AG09319 (cell line): ENCODE measurements around the gene ABCA3.

ENCODE experiments used
- DNase-seq: peaks from one replicate; pipeline ENCODE4 v3.0.0-alpha.2; 2010; ENCODE audit warnings: low read depth; ENCODE audit errors: extremely low read depth
- TF ChIP-seq, protein P1 (sequence below): IDR thresholded peaks from 2 replicates; pipeline ENCODE4 v1.5.1; 2011; ENCODE audit warnings: low read depth, mild to moderate bottlenecking, inconsistent platforms, low read length, moderate library complexity

ABCA3 gene

GRCh38 chr16:2333772-2334379, 6.7 kb downstream of the ABCA3 start:
- TF ChIP-seq, protein P1, sequence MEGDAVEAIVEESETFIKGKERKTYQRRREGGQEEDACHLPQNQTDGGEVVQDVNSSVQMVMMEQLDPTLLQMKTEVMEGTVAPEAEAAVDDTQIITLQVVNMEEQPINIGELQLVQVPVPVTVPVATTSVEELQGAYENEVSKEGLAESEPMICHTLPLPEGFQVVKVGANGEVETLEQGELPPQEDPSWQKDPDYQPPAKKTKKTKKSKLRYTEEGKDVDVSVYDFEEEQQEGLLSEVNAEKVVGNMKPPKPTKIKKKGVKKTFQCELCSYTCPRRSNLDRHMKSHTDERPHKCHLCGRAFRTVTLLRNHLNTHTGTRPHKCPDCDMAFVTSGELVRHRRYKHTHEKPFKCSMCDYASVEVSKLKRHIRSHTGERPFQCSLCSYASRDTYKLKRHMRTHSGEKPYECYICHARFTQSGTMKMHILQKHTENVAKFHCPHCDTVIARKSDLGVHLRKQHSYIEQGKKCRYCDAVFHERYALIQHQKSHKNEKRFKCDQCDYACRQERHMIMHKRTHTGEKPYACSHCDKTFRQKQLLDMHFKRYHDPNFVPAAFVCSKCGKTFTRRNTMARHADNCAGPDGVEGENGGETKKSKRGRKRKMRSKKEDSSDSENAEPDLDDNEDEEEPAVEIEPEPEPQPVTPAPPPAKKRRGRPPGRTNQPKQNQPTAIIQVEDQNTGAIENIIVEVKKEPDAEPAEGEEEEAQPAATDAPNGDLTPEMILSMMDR, result no peak
- no peak for DNase-seq

- TF ChIP-seq, protein P1, result no peak
- no peak for DNase-seq
Observed at GRCh38 chr16:2333231-2333630, 7.3 kb downstream of the ABCA3 start.

- no peak for DNase-seq
- TF ChIP-seq, protein P1, result no peak
Observed at GRCh38 chr16:2331931-2332267, 8.6 kb downstream of the ABCA3 start.

DNA sequence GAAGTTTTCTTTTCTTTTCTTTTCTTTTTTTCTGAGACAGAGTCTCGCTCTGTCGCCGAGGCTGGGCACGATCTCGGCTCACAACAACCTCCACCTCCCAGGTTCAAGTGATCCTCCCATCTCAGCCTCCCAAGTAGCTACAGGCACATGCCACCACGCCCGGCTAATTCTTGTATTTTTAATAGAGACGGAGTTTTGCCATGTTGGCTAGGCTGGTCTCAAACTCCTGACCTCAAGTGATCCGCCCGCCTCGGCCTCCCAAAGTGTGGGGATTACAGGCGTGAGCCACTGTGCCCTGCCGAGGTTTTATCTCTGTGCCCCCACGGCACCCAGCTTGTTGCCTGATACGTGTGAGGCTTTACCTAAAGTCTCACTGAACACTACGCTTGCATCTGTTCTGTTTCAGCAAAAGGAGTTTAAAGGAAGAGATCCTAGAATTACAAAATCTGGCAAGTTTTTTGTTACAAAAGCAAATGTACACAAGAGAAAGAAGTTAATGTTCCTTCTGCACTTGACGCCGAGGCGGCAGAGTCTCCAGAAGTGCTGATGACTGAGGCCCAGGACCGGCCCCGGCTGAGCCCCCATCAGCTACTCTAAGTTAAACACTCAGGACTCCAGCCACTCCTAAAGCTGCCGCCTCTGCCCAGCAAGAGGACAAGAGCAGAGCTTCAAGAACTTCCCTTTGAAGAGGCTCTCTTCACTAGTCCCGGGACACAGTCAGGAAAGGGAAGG, 9.2 kb downstream of the ABCA3 start:
- DNase-seq, result no peak
- TF ChIP-seq, protein P1, result no peak

DNA sequence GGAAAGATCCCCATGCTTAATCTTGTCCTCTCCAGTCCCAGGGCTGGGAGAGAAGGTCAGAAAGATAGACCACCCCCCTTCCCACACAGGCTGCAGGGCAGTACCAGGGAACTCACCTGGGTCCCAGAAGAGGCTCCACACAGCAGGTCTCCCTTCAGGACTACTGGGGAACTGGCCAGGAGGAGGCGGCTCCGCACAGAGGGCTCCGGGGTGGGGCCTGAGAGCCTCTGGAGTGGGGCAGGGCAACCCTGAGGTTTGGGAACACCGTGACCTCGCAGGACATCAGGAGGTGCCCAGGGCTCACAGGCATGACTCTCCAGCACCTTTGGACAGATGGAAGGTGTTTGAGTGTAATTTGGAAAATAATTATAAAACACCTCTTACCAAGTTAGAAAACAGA, 11.0 kb downstream of the ABCA3 start:
- TF ChIP-seq, protein P1, result no peak
- no peak for DNase-seq

- DNase-seq, result no peak
- TF ChIP-seq, protein P1, result no peak
Observed at GRCh38 chr16:2328428-2328827, 12.1 kb downstream of the ABCA3 start.

DNA sequence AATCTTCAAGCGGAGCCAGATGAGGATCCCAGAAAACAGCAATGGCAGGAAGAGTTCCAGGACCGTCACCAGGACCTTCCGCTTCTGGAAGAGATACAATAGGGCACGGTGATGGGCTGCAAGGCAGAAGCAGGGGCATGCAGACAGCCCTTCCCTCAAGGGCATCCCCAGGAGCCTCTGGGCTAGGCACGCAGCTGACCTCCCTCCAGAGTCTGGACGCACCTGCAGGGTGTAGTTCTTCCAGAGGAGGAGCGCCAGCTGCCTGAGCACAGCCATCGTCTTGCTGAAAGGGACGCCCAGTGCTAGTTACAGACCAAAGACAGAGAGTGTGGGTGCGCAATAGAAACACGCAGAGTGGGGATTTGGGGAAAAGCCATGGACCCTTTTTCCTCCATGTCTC, 14.3 kb downstream of the ABCA3 start:
- DNase-seq, result no peak
- TF ChIP-seq, protein P1, result no peak
